ENCODE data around the gene CSRNP3.

DNA sequence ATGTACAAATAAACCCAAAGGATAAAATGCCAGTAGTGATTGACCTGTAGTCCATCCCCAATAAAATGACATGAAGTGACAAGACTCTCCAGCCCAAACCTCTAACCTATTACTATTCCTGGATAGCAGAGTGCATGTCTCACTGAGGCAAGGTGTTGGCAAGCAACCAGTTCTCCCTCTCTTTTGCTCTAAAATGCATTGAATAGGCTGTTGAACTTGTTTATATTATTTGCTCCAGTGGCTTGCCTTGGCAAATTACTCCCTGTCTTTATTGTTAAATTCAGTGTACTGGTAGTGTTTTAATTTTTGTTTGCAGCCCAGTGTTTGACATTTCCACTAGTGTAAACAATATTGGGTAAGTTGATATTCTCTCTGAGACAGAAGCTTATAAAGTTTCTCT, 70.5 kb downstream of the CSRNP3 start:
- TF ChIP-seq CTCF (IDR thresholded peaks at IDR 0.05), result no peak
- TF ChIP-seq POLR2A (IDR thresholded peaks at IDR 0.05), result no peak

Data from stomach (tissue), 4 donors.